ENCODE data around the gene IZUMO4.
"Not testable (repeated sequence)": the region's sequence is repeated elsewhere in the genome, so short reads cannot be mapped to it uniquely, and the experiment has no call there.

Gene IZUMO4

GRCh38 chr19:2086695-2087620 lies 9.8 kb upstream of the IZUMO4 start:
- Histone ChIP-seq H3K36me3 (ENCODE audit: control insufficient read depth in 2 of 2, insufficient read depth in 2 of 2, low read length in 2 of 2) (peaks cover 0 to 11% of the 10 kb centered on the region in 2 donors), H3K4me1 (ENCODE audit: control insufficient read depth, insufficient read depth, low read length) (peaks cover 50% of the 10 kb centered on the region)
- not testable (repeated sequence) for H3K27me3 ChIP-seq (ENCODE audit: control insufficient read depth in 1 of 2, insufficient read depth in 2 of 2, low read length in 2 of 2); H3K4me3 ChIP-seq (ENCODE audit: low read length in 2 of 2); H3K9me3 ChIP-seq (ENCODE audit: control insufficient read depth in 2 of 2, low read length in 2 of 2); H3K27ac ChIP-seq (ENCODE audit: low read length); H3K9ac ChIP-seq (ENCODE audit: low read length in 2 of 2)

GRCh38 chr19:2087621-2088100 lies 9.1 kb upstream of the IZUMO4 start:
- no peaks in the 10 kb centered on the region for H3K27me3 ChIP-seq (ENCODE audit: control insufficient read depth in 1 of 2, insufficient read depth in 2 of 2, low read length in 2 of 2)
- H3K4me1 ChIP-seq (ENCODE audit: control insufficient read depth, insufficient read depth, low read length), result peaks cover 51% of the 10 kb centered on the region
- H3K4me3 ChIP-seq (ENCODE audit: low read length in 2 of 2), result no peak overlapping the region
- no peaks in the 10 kb centered on the region for H3K9me3 ChIP-seq (ENCODE audit: control insufficient read depth in 2 of 2, low read length in 2 of 2)
- H3K27ac ChIP-seq (ENCODE audit: low read length), result no peak overlapping the region
- no peak overlapping the region for H3K9ac ChIP-seq (ENCODE audit: low read length in 2 of 2)
- peaks cover 0 to 9% of the 10 kb centered on the region in 2 donors for H3K36me3 ChIP-seq (ENCODE audit: control insufficient read depth in 2 of 2, insufficient read depth in 2 of 2, low read length in 2 of 2)

GRCh38 chr19:2089001-2089711 lies 7.6 kb upstream of the IZUMO4 start:
- H3K36me3 ChIP-seq (ENCODE audit: control insufficient read depth in 2 of 2, insufficient read depth in 2 of 2, low read length in 2 of 2), result peaks cover 0 to 7% of the 10 kb centered on the region in 2 donors
- H3K9me3 ChIP-seq (ENCODE audit: control insufficient read depth in 2 of 2, low read length in 2 of 2), result no peaks in the 10 kb centered on the region
- peaks cover 53% of the 10 kb centered on the region for H3K4me1 ChIP-seq (ENCODE audit: control insufficient read depth, insufficient read depth, low read length)
- no peak overlapping the region for H3K4me3 ChIP-seq (ENCODE audit: low read length in 2 of 2)
- no peaks in the 10 kb centered on the region for H3K27me3 ChIP-seq (ENCODE audit: control insufficient read depth in 1 of 2, insufficient read depth in 2 of 2, low read length in 2 of 2)
- H3K9ac ChIP-seq (ENCODE audit: low read length in 2 of 2), result no peak overlapping the region
- H3K27ac ChIP-seq (ENCODE audit: low read length), result peak overlapping the region; percentile 37

- Histone ChIP-seq H3K9ac (ENCODE audit: low read length in 2 of 2) (no peak overlapping the region), H3K9me3 (ENCODE audit: control insufficient read depth in 2 of 2, low read length in 2 of 2) (no peaks in the 10 kb centered on the region), H3K4me3 (ENCODE audit: low read length in 2 of 2) (no peak overlapping the region), H3K27me3 (ENCODE audit: control insufficient read depth in 1 of 2, insufficient read depth in 2 of 2, low read length in 2 of 2) (no peaks in the 10 kb centered on the region), H3K36me3 (ENCODE audit: control insufficient read depth in 2 of 2, insufficient read depth in 2 of 2, low read length in 2 of 2) (peaks cover 0 to 7% of the 10 kb centered on the region in 2 donors), H3K4me1 (ENCODE audit: control insufficient read depth, insufficient read depth, low read length) (peaks cover 56% of the 10 kb centered on the region), H3K27ac (ENCODE audit: low read length) (peak overlapping the region; percentile 37)
These were observed 7.0 kb upstream of the IZUMO4 start for GRCh38 chr19:2089727-2090053.

- not testable (repeated sequence) for H3K4me3 ChIP-seq (ENCODE audit: low read length in 2 of 2); H3K9ac ChIP-seq (ENCODE audit: low read length in 2 of 2); H3K36me3 ChIP-seq (ENCODE audit: control insufficient read depth in 2 of 2, insufficient read depth in 2 of 2, low read length in 2 of 2); H3K9me3 ChIP-seq (ENCODE audit: control insufficient read depth in 2 of 2, low read length in 2 of 2); H3K27ac ChIP-seq (ENCODE audit: low read length); H3K27me3 ChIP-seq (ENCODE audit: control insufficient read depth in 1 of 2, insufficient read depth in 2 of 2, low read length in 2 of 2)
- H3K4me1 ChIP-seq (ENCODE audit: control insufficient read depth, insufficient read depth, low read length), result peaks cover 58% of the 10 kb centered on the region
These were observed 4.7 kb upstream of the IZUMO4 start for GRCh38 chr19:2091926-2092525.

GRCh38 chr19:2096034-2096479 lies 658 bp upstream of the IZUMO4 start, which contains the start of gene MOB3A:
Gene MOB3A, minus strand, starts transcription at chr19:2096326. Its CDS starts 17,766 bp downstream, at chr19:2078560.
- H3K27ac ChIP-seq (ENCODE audit: low read length), result peak within 1 kb of the TSS; percentile 84
- H3K36me3 ChIP-seq (ENCODE audit: control insufficient read depth in 2 of 2, insufficient read depth in 2 of 2, low read length in 2 of 2), result peaks cover 3 to 15% of the 10 kb centered on the region in 2 donors
- no peaks in the 10 kb centered on the region for H3K27me3 ChIP-seq (ENCODE audit: control insufficient read depth in 1 of 2, insufficient read depth in 2 of 2, low read length in 2 of 2)
- H3K9me3 ChIP-seq (ENCODE audit: control insufficient read depth in 2 of 2, low read length in 2 of 2), result no peaks in the 10 kb centered on the region
- H3K4me1 ChIP-seq (ENCODE audit: control insufficient read depth, insufficient read depth, low read length), result peaks cover 42% of the 10 kb centered on the region
- H3K9ac ChIP-seq (ENCODE audit: low read length in 2 of 2), result peak within 1 kb of the TSS; percentile 69 to 85
- H3K4me3 ChIP-seq (ENCODE audit: low read length in 2 of 2), result peak within 1 kb of the TSS; percentile 78 to 83

GRCh38 chr19:2097203-2097885 lies 629 bp downstream of the IZUMO4 start:
- peaks cover 13 to 24% of the 10 kb centered on the region in 2 donors for H3K36me3 ChIP-seq (ENCODE audit: control insufficient read depth in 2 of 2, insufficient read depth in 2 of 2, low read length in 2 of 2)
- peak overlapping the region; percentile 11 for H3K27ac ChIP-seq (ENCODE audit: low read length)
- H3K9ac ChIP-seq (ENCODE audit: low read length in 2 of 2), result peak overlapping the region; percentile 47 to 69
- H3K9me3 ChIP-seq (ENCODE audit: control insufficient read depth in 2 of 2, low read length in 2 of 2), result no peaks in the 10 kb centered on the region
- no peaks in the 10 kb centered on the region for H3K27me3 ChIP-seq (ENCODE audit: control insufficient read depth in 1 of 2, insufficient read depth in 2 of 2, low read length in 2 of 2)
- H3K4me3 ChIP-seq (ENCODE audit: low read length in 2 of 2), result peak overlapping the region; percentile 59 to 78
- H3K4me1 ChIP-seq (ENCODE audit: control insufficient read depth, insufficient read depth, low read length), result peaks cover 36% of the 10 kb centered on the region

- Histone ChIP-seq H3K27ac (ENCODE audit: low read length) (no peak overlapping the region), H3K4me3 (ENCODE audit: low read length in 2 of 2) (peak overlapping the region in 1 of 2 donors; percentile 78), H3K9me3 (ENCODE audit: control insufficient read depth in 2 of 2, low read length in 2 of 2) (no peaks in the 10 kb centered on the region), H3K4me1 (ENCODE audit: control insufficient read depth, insufficient read depth, low read length) (peaks cover 31% of the 10 kb centered on the region), H3K9ac (ENCODE audit: low read length in 2 of 2) (no peak overlapping the region), H3K27me3 (ENCODE audit: control insufficient read depth in 1 of 2, insufficient read depth in 2 of 2, low read length in 2 of 2) (no peaks in the 10 kb centered on the region), H3K36me3 (ENCODE audit: control insufficient read depth in 2 of 2, insufficient read depth in 2 of 2, low read length in 2 of 2) (peaks cover 13 to 24% of the 10 kb centered on the region in 2 donors)
These were observed 1.2 kb downstream of the IZUMO4 start for GRCh38 chr19:2097886-2098327.

- Histone ChIP-seq H3K9ac (ENCODE audit: low read length in 2 of 2) (no peak overlapping the region), H3K27ac (ENCODE audit: low read length) (no peak overlapping the region)
These were observed 2.4 kb downstream of the IZUMO4 start for GRCh38 chr19:2099054-2099501.

More at GRCh38 chr19:2099054-2099501, 2.4 kb downstream of the IZUMO4 start:
- no peaks in the 10 kb centered on the region for H3K9me3 ChIP-seq (ENCODE audit: control insufficient read depth in 2 of 2, low read length in 2 of 2)
- peaks cover 13 to 27% of the 10 kb centered on the region in 2 donors for H3K36me3 ChIP-seq (ENCODE audit: control insufficient read depth in 2 of 2, insufficient read depth in 2 of 2, low read length in 2 of 2)
- no peak overlapping the region for H3K4me3 ChIP-seq (ENCODE audit: low read length in 2 of 2)
- peaks cover 21% of the 10 kb centered on the region for H3K4me1 ChIP-seq (ENCODE audit: control insufficient read depth, insufficient read depth, low read length)
- no peaks in the 10 kb centered on the region for H3K27me3 ChIP-seq (ENCODE audit: control insufficient read depth in 1 of 2, insufficient read depth in 2 of 2, low read length in 2 of 2)

Data from stomach smooth muscle (tissue), 2 donors.